ENCODE results near the gene UBE2V1. TPM values are rescaled to one million over a fixed set of nuclear protein-coding genes. Genes with fewer than 3 reads are reported as not detected.

Gene UBE2V1
- total and polyA plus RNA-seq, 2 of the 13 experiments (the other 11 are each of a cell fraction or from before 2014, with no cell fraction given) = 81.3 to 132 TPM

- TF ChIP-seq, protein P1, sequence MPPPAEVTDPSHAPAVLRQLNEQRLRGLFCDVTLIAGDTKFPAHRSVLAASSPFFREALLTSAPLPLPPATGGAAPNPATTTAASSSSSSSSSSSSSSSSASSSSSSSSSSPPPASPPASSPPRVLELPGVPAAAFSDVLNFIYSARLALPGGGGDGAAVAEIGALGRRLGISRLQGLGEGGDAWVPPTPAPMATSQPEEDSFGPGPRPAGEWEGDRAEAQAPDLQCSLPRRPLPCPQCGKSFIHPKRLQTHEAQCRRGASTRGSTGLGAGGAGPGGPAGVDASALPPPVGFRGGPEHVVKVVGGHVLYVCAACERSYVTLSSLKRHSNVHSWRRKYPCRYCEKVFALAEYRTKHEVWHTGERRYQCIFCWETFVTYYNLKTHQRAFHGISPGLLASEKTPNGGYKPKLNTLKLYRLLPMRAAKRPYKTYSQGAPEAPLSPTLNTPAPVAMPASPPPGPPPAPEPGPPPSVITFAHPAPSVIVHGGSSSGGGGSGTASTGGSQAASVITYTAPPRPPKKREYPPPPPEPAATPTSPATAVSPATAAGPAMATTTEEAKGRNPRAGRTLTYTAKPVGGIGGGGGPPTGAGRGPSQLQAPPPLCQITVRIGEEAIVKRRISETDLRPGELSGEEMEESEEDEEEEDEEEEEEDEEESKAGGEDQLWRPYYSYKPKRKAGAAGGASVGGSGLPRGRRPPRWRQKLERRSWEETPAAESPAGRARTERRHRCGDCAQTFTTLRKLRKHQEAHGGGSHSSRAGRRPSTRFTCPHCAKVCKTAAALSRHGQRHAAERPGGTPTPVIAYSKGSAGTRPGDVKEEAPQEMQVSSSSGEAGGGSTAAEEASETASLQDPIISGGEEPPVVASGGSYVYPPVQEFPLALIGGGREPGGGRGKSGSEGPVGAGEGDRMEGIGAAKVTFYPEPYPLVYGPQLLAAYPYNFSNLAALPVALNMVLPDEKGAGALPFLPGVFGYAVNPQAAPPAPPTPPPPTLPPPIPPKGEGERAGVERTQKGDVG (CRISPR knock-in tag; IDR thresholded peaks at IDR 0.05; ENCODE audit: borderline replicate concordance) = peak; percentile 85; the same call in 1 of the 2 replicates
- TF ChIP-seq ZNF280B (CRISPR knock-in tag; IDR thresholded peaks at IDR 0.05; ENCODE audit: borderline replicate concordance) (peak; percentile 28; the same call in 1 of the 2 replicates), BCLAF1 (IDR thresholded peaks at IDR 0.05) (no peak), ZNF44 (CRISPR knock-in tag; IDR thresholded peaks at IDR 0.05) (peak; percentile 88), YY1 (IDR thresholded peaks at IDR 0.05; ENCODE audit: insufficient read depth, insufficient replicate concordance, low read depth, low read length) (no peak), NCOA2 (CRISPR knock-in tag; IDR thresholded peaks at IDR 0.05) (no peak), EZH2 (conservative IDR thresholded peaks at IDR 0.05; ENCODE audit: low read depth, low read length) (no peak), HMG20B (CRISPR knock-in tag; conservative IDR thresholded peaks at IDR 0.05) (no peak), THAP9 (CRISPR knock-in tag; IDR thresholded peaks at IDR 0.05; ENCODE audit: borderline replicate concordance) (0 out of 2 replicates have a peak, but pooled peaks have one; percentile 8), PREB (CRISPR knock-in tag; IDR thresholded peaks at IDR 0.05) (no peak), FOXM1 (CRISPR knock-in tag; IDR thresholded peaks at IDR 0.05) (0 out of 2 replicates have a peak, but pooled peaks have one; percentile 61), NAIF1 (CRISPR knock-in tag; IDR thresholded peaks at IDR 0.05; ENCODE audit: borderline replicate concordance) (no peak), KDM4B (CRISPR knock-in tag; IDR thresholded peaks at IDR 0.05) (no peak), ZNF788 (CRISPR knock-in tag; IDR thresholded peaks at IDR 0.05; ENCODE audit: borderline replicate concordance) (no peak)
- TF ChIP-seq, protein P2, sequence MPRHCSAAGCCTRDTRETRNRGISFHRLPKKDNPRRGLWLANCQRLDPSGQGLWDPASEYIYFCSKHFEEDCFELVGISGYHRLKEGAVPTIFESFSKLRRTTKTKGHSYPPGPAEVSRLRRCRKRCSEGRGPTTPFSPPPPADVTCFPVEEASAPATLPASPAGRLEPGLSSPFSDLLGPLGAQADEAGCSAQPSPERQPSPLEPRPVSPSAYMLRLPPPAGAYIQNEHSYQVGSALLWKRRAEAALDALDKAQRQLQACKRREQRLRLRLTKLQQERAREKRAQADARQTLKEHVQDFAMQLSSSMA (CRISPR knock-in tag; IDR thresholded peaks at IDR 0.05) = peak; percentile 39; the same call in 1 of the 2 replicates
Observed at GRCh38 chr20:50116368-50116999, 3.5 kb upstream of the UBE2V1 start (continued).
